ENCODE data around the gene COL5A1. TPM values are rescaled to one million over a fixed set of nuclear protein-coding genes. Genes with fewer than 3 reads are reported as not detected.

Gene COL5A1
- total RNA-seq, 1 experiment from 2014 or later, result 165 TPM

GRCh38 chr9:134690946-134691694, 49.5 kb downstream of the COL5A1 start:
- H3K4me3 ChIP-seq, result no peak overlapping the region
- H3K27me3 ChIP-seq (replicated peaks), result no peaks in the 10 kb centered on the region
- peaks cover 85% of the 10 kb centered on the region for H3K36me3 ChIP-seq
- no peak for DNase-seq (ENCODE audit: low read depth in 1 of 2, low spot score in 2 of 2)
- no peaks in the 10 kb centered on the region; the same call in 1 of the 2 replicates for H3K9me3 ChIP-seq (replicated peaks)
- H3K4me1 ChIP-seq (replicated peaks), result peaks cover 3% of the 10 kb centered on the region; the same call in 1 of the 2 replicates
- no peak overlapping the region for H3K27ac ChIP-seq

GRCh38 chr9:134691695-134692572, 50.3 kb downstream of the COL5A1 start:
- H3K36me3 ChIP-seq, result peaks cover 83% of the 10 kb centered on the region
- no peak overlapping the region for H3K27ac ChIP-seq

GRCh38 chr9:134692573-134692860, 50.9 kb downstream of the COL5A1 start:
- Histone ChIP-seq H3K9me3 (replicated peaks) (no peaks in the 10 kb centered on the region; the same call in 1 of the 2 replicates), H3K36me3 (peaks cover 81% of the 10 kb centered on the region), H3K27ac (no peak overlapping the region)

More at GRCh38 chr9:134691695-134692572, 50.3 kb downstream of the COL5A1 start:
- DNase-seq (ENCODE audit: low read depth in 1 of 2, low spot score in 2 of 2), result no peak
- Histone ChIP-seq H3K4me3 (no peak overlapping the region), H3K27me3 (replicated peaks) (no peaks in the 10 kb centered on the region), H3K9me3 (replicated peaks) (no peaks in the 10 kb centered on the region; the same call in 1 of the 2 replicates), H3K4me1 (replicated peaks) (peaks cover 3% of the 10 kb centered on the region; the same call in 1 of the 2 replicates)

GRCh38 chr9:134693011-134693410, 51.4 kb downstream of the COL5A1 start:
- no peak for DNase-seq (ENCODE audit: low read depth in 1 of 2, low spot score in 2 of 2)
- peaks cover 3% of the 10 kb centered on the region; the same call in 1 of the 2 replicates for H3K4me1 ChIP-seq (replicated peaks)
- H3K27ac ChIP-seq, result no peak overlapping the region

More at GRCh38 chr9:134692573-134692860, 50.9 kb downstream of the COL5A1 start:
- Histone ChIP-seq H3K4me3 (no peak overlapping the region), H3K4me1 (replicated peaks) (peaks cover 3% of the 10 kb centered on the region; the same call in 1 of the 2 replicates), H3K27me3 (replicated peaks) (no peaks in the 10 kb centered on the region)
- DNase-seq (ENCODE audit: low read depth in 1 of 2, low spot score in 2 of 2), result no peak

GRCh38 chr9:134693641-134694367, 52.2 kb downstream of the COL5A1 start:
- peaks cover 3% of the 10 kb centered on the region; the same call in 1 of the 2 replicates for H3K4me1 ChIP-seq (replicated peaks)
- no peak overlapping the region for H3K27ac ChIP-seq
- no peaks in the 10 kb centered on the region; the same call in 1 of the 2 replicates for H3K9me3 ChIP-seq (replicated peaks)
- DNase-seq (ENCODE audit: low read depth in 1 of 2, low spot score in 2 of 2), result no peak
- H3K27me3 ChIP-seq (replicated peaks), result no peaks in the 10 kb centered on the region
- no peak overlapping the region for H3K4me3 ChIP-seq
- H3K36me3 ChIP-seq, result peaks cover 81% of the 10 kb centered on the region

More at GRCh38 chr9:134693011-134693410, 51.4 kb downstream of the COL5A1 start:
- Histone ChIP-seq H3K9me3 (replicated peaks) (no peaks in the 10 kb centered on the region; the same call in 1 of the 2 replicates), H3K27me3 (replicated peaks) (no peaks in the 10 kb centered on the region), H3K4me3 (no peak overlapping the region), H3K36me3 (peaks cover 81% of the 10 kb centered on the region)

- DNase-seq (ENCODE audit: low read depth in 1 of 2, low spot score in 2 of 2), result no peak
- H3K36me3 ChIP-seq, result peaks cover 79% of the 10 kb centered on the region
- H3K4me3 ChIP-seq, result no peak overlapping the region
- H3K4me1 ChIP-seq (replicated peaks), result peaks cover 3% of the 10 kb centered on the region; the same call in 1 of the 2 replicates
- H3K27ac ChIP-seq, result no peak overlapping the region
- H3K9me3 ChIP-seq (replicated peaks), result no peaks in the 10 kb centered on the region; the same call in 1 of the 2 replicates
- H3K27me3 ChIP-seq (replicated peaks), result no peaks in the 10 kb centered on the region
Measured at GRCh38 chr9:134694368-134694665, 52.7 kb downstream of the COL5A1 start.

GRCh38 chr9:134694714-134695113, 53.1 kb downstream of the COL5A1 start:
- Histone ChIP-seq H3K4me3 (no peak overlapping the region), H3K9me3 (replicated peaks) (no peaks in the 10 kb centered on the region; the same call in 1 of the 2 replicates), H3K36me3 (peaks cover 76% of the 10 kb centered on the region), H3K27me3 (replicated peaks) (no peaks in the 10 kb centered on the region), H3K27ac (no peak overlapping the region), H3K4me1 (replicated peaks) (no peaks in the 10 kb centered on the region; the same call in 1 of the 2 replicates)
- DNase-seq (ENCODE audit: low read depth in 1 of 2, low spot score in 2 of 2), result no peak

- Histone ChIP-seq H3K27ac (no peak overlapping the region), H3K9me3 (replicated peaks) (no peaks in the 10 kb centered on the region), H3K4me3 (no peak overlapping the region), H3K27me3 (replicated peaks) (no peaks in the 10 kb centered on the region), H3K36me3 (peaks cover 76% of the 10 kb centered on the region), H3K4me1 (replicated peaks) (no peaks in the 10 kb centered on the region; the same call in 1 of the 2 replicates)
- no peak for DNase-seq (ENCODE audit: low read depth in 1 of 2, low spot score in 2 of 2)
Measured at GRCh38 chr9:134695144-134695543, 53.5 kb downstream of the COL5A1 start.

- Histone ChIP-seq H3K36me3 (peaks cover 77% of the 10 kb centered on the region), H3K27ac (no peak overlapping the region)
- no peak for DNase-seq (ENCODE audit: low read depth in 1 of 2, low spot score in 2 of 2)
Measured at GRCh38 chr9:134696433-134696832, 54.8 kb downstream of the COL5A1 start.

GRCh38 chr9:134698111-134698510, 56.5 kb downstream of the COL5A1 start:
- DNase-seq (ENCODE audit: low read depth in 1 of 2, low spot score in 2 of 2), result no peak
- Histone ChIP-seq H3K4me1 (replicated peaks) (no peaks in the 10 kb centered on the region; the same call in 1 of the 2 replicates), H3K36me3 (peaks cover 79% of the 10 kb centered on the region), H3K9me3 (replicated peaks) (no peaks in the 10 kb centered on the region), H3K27me3 (replicated peaks) (no peaks in the 10 kb centered on the region), H3K27ac (no peak overlapping the region), H3K4me3 (no peak overlapping the region)

More at GRCh38 chr9:134696433-134696832, 54.8 kb downstream of the COL5A1 start:
- H3K9me3 ChIP-seq (replicated peaks), result no peaks in the 10 kb centered on the region
- H3K4me1 ChIP-seq (replicated peaks), result no peaks in the 10 kb centered on the region; the same call in 1 of the 2 replicates
- no peak overlapping the region for H3K4me3 ChIP-seq
- no peaks in the 10 kb centered on the region for H3K27me3 ChIP-seq (replicated peaks)

- H3K9me3 ChIP-seq (replicated peaks), result no peaks in the 10 kb centered on the region
- H3K4me3 ChIP-seq, result no peak overlapping the region
- peak; percentile 42 to 65 for DNase-seq (ENCODE audit: low read depth in 1 of 2, low spot score in 2 of 2)
- no peak overlapping the region for H3K27ac ChIP-seq
- H3K4me1 ChIP-seq (replicated peaks), result no peaks in the 10 kb centered on the region; the same call in 1 of the 2 replicates
- peaks cover 75% of the 10 kb centered on the region for H3K36me3 ChIP-seq
- no peaks in the 10 kb centered on the region for H3K27me3 ChIP-seq (replicated peaks)
Measured at GRCh38 chr9:134698587-134699342, 57.2 kb downstream of the COL5A1 start.

- no peak for DNase-seq (ENCODE audit: low read depth in 1 of 2, low spot score in 2 of 2)
- no peaks in the 10 kb centered on the region for H3K27me3 ChIP-seq (replicated peaks)
- no peak overlapping the region for H3K4me3 ChIP-seq
- peaks cover 72% of the 10 kb centered on the region for H3K36me3 ChIP-seq
- no peak overlapping the region for H3K27ac ChIP-seq
- H3K4me1 ChIP-seq (replicated peaks), result no peaks in the 10 kb centered on the region
- no peaks in the 10 kb centered on the region for H3K9me3 ChIP-seq (replicated peaks)
Measured at GRCh38 chr9:134699343-134699740, 57.7 kb downstream of the COL5A1 start.

Data from SJSA1 (cell line).